Activated CD4-positive, CD25-positive, alpha-beta regulatory T cell treated with anti-CD3 and anti-CD28 coated beads, Interleukin-2, amount 50 U/mL, for 24 hours (primary cell): ENCODE data around the gene KRTAP12-2.
"Not testable (repeated sequence)": the region's sequence is repeated elsewhere in the genome, so short reads cannot be mapped to it uniquely, and the experiment has no call there.

Source experiments
- ATAC-seq, 2 donors: fragments of 150-1000 bp; cut with Tn5 transposase; one replicate each; pipeline ENCODE4 v1.10.0; 2021; ENCODE audit warnings: mild to moderate bottlenecking in 1 of 2, moderate library complexity in 1 of 2

The KRTAP12-2 gene

DNA sequence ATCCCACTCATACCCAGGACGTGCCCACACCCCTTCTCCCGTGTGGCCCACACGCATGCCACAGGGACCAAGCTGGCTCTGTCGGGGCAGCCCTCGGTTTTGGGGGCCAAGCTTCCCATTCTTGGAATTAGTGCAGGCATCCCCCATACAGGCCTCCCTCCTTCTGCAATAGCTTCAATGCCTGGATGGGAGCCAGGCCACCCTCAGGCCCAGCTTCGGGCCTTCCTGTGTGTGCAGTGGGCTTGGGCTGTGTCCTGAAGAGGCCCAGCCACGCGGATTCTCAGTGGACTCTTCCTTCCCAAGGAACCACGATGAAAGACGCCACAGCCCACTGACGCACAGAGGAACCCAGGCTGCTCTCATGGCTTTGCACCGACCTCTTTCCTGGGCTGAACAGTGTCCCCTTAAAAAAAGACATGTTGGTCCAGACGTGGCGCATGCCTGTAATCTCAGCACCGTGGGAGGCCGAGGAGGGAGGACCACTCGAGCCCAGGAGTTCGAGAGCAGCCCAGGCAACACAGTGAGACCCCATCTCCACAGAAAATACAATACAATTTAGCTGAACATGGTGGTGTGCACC lies 17.1 kb downstream of the KRTAP12-2 start:
- no peak for ATAC-seq

DNA sequence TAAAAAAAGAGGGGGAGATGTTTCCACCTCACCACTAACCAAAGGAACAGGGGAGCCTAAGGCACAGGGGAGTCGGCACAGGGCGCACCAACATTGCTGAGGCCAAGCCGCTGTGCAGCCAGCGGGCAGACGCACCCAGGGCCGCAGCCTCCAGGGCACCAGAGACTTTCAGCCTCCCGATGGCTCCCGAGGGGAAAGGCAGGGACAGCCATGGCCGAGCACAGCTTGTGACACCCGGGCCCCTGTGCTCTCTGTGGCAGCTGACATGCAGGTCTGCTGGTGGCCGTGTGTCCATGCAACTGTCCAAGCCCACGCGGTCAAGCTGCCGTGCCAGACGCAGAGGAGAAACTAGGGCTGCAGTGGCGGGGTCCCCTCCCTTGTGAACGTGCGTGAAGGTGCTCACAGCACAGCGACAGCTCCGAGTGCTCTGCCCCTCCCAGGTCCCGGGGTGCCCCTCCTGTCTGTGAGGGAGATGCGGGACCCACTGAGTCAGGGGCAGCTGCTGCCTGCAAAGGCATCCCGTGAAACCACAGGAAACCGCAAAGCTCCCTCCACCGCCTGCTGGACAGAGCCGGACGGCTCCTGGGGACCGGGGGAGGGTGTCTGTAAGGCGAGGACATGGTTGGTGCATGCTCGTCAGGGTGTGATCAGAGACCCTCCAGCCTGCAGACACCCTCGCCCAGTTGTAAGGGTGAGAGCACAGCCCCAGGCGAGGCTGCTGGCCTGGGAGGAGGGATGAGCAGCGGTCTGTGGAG lies 18.0 kb downstream of the KRTAP12-2 start:
- no peak for ATAC-seq

GRCh38 chr21:44647222-44647552 lies 19.5 kb downstream of the KRTAP12-2 start:
- no peak for ATAC-seq

GRCh38 chr21:44646366-44647221 lies 20.1 kb downstream of the KRTAP12-2 start, which contains the start of gene KRTAP10-11:
Gene KRTAP10-11, plus strand, starts transcription at chr21:44646414. Its CDS starts 45 bp downstream, at chr21:44646459.
- not testable (repeated sequence) for ATAC-seq

GRCh38 chr21:44644878-44645277 lies 21.8 kb downstream of the KRTAP12-2 start:
- no peak for ATAC-seq

GRCh38 chr21:44643741-44644310 lies 22.9 kb downstream of the KRTAP12-2 start:
- ATAC-seq, result no peak

DNA sequence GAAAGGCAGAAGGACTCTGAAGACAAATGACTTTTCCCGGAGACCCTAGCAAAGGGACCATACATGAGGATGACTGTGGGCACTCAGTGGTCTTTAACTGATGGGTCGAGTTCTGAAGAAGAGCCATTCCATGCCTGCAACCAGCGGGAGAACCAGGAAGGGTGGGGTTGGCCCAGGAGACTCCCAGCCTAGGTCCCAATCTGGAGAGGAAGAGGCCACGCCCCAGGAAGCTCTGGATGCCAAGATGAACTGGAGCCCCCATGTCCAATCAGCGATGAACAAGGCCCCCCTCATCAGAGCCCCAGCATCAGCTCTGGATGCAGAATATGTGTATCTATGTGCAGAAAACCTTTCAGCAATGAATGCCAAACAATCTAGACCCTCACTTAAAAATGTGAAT lies 26.0 kb downstream of the KRTAP12-2 start:
- ATAC-seq, result no peak

DNA sequence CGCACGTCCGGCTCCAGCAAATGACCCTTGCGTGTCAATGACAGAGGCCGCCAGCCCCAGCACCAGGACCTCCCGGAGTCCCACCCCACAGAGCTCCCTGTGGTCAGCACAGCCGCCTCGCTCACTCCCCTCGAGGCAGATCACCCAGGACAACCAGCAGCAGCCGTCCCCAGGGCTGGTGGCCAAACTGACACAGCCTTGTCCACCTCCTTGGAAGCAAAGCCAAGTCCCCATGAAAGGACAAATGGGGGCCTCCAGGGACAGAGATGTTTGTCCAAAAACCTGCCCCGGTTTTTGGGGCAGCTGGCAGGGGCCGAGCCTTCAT lies 27.4 kb downstream of the KRTAP12-2 start:
- no peak for ATAC-seq

DNA sequence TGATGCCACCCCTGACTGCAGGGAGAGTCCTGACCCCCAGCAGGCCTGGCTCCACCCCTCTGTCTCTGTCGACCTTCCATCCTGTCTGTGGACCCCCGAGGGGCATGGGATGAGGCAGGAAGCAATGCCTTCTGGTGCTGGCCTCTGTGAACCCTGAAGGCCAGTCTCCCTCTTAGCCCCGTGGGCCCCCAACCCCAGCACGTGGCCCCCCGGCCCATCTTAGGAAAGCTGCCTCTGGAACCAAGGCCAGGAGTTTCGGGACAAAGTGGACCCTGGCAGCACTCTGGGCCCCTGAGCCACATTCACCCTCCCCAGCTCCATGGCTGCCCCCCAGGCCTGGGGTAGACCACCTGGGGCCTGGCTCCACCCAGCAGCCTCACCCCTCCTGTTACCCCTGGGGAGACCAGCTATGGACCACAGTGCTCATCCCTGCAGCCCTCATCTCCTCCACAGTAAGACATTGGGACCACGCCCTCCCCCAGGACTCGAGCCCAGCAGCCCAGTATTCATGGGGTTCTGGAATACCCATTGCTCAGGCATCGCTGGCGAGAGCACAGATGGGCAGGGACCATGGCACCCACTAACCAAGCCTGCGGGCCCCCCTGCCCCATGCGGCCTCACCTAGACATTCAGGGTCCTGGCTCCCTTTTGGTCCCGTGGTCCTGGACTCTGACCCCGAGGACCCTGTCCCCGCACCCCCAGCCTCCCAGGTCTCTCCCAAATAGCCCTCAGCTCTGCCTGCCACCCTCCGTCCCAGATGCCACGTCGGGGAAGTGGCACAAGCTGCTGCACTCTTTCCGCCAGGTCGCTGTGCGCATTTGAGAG lies 28.0 kb downstream of the KRTAP12-2 start:
- ATAC-seq, result not testable (repeated sequence)

- not testable (repeated sequence) for ATAC-seq
Observed at GRCh38 chr21:44637851-44638348, 28.8 kb downstream of the KRTAP12-2 start.

- no peak for ATAC-seq
Observed at GRCh38 chr21:44637018-44637850, 29.5 kb downstream of the KRTAP12-2 start, which contains the start of gene KRTAP10-10. Gene KRTAP10-10, plus strand, starts transcription at chr21:44637356. Its CDS starts 62 bp downstream, at chr21:44637418.

DNA sequence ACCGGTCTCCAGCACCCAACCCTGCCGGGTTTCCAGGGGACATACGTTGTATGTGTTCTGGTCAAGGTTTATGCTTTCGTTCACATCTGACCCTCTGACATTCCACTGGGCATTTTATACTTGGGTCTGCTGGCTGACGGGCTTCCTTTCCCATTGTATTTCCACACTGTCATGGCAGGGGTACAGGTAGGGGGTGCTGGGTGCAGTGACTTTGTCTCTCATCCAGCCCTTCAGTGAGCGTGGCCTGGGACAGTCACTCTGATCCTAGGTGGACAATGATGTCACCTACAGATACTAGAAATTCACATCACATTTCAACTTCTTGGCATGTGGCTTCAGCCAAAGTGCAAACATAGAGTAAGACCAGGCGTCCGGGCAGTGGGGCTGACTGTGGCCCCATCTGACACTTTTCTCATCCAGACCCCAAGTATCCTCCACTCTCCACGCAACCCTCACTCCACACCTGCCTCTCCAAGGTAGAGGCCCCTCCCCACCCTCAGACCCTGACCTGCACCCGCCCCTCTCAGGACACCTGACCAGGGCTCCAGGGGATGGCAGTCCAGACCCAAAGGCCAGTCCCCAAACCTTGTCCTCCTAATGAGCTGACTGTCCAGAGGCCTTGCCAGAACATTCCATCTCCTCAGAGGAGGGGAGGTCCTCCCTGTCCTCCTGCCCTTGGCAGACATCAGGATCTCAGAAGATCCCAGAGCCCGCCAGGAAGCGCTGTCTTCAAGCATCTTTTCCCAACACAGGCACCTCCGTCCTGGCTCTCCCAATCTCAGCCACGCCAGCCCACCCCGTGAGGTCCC lies 30.3 kb downstream of the KRTAP12-2 start:
- no peak for ATAC-seq

GRCh38 chr21:44632067-44632466 lies 34.7 kb downstream of the KRTAP12-2 start:
- ATAC-seq, result no peak

DNA sequence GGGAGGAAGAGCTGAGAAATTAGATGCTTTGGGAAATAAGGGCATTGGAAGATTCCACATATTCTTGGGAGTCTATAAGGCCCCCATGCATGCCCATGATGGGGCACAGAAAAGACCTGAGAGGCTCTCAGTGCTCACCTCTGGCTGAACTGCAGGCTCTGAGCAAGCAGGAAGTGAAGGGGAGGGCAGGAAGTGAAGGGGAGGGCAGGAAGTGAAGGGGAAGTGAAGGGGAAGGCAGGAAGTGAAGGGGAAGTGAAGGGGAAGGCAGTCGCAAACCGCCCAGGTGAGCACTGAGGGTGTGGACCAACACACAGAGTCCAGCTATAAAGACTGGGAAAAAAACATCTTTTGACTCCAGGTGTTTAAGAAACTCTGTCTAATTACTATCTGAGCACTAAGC lies 36.3 kb downstream of the KRTAP12-2 start:
- no peak for ATAC-seq

DNA sequence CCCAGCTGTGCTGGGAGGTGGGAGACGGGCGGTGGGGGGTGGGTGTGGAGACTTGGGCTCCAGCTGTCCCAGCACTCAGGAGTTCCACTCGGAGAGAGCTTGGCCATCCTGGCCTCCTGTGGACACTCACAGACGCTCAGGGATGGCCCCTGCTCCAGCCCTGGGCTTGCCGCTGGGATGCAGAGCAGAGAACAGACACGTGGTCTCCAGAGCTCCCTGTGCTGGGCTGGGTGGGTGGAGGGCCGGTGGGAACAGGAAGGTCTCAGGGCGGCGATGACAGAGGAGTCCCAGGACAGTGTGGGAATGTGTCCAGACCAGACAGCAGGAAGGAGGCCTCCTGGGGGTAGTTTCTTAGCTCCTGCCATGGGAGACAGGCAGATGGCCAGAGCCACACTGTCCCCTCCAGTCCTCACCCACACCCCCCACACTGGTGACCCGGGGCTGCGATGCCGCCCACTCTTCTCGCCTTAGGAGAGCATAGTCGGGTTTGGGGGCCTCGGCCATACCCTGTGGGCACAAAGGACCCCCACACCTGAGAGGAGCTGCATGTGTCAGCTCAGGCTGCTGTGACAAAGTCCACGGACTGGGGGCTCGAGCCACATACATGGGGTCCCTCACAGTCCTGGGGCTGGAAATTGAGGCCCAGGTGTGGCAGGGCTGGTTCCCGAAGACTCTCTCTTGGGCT lies 37.9 kb downstream of the KRTAP12-2 start:
- no peak for ATAC-seq

DNA sequence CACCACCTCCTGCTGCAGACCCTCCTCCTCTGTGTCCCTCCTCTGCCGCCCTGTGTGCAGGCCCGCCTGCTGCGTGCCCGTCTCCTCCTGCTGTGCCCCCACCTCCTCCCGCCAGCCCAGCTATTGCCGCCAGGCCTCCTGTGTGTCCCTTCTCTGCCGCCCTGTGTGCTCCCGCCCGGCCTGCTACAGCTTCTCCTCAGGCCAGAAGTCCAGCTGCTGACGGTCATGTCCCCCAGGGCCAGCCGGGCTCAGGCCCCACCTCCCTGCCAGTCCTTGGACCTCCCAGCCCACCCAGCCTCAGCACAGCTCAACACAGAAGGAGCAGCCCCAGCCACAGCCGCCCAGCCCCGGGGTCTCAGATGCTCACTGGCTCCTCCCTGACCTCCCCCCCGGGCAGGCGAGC lies 38.9 kb downstream of the KRTAP12-2 start:
- not testable (repeated sequence) for ATAC-seq

DNA sequence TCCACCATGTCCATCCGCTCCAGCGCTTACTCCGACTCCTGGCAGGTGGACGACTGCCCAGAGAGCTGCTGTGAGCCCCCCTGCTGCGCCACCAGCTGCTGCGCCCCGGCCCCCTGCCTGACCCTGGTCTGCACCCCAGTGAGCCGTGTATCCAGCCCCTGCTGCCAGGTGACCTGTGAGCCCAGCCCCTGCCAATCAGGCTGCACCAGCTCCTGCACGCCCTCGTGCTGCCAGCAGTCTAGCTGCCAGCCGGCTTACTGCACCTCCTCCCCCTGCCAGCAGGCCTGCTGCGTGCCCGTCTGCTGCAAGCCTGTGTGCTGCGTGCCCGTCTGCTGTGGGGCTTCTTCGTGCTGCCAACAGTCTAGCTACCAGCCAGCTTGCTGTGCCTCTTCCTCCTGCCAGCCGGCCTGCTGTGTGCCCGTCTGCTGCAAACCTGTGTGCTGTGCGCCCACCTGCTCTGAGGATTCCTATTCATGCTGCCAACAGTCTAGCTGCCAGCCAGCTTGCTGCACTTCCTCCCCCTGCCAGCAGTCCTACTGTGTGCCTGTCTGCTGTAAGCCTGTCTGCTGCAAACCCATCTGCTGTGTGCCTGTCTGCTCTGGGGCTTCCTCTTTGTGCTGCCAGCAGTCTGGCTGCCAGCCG lies 39.4 kb downstream of the KRTAP12-2 start:
- ATAC-seq, result not testable (repeated sequence)

DNA sequence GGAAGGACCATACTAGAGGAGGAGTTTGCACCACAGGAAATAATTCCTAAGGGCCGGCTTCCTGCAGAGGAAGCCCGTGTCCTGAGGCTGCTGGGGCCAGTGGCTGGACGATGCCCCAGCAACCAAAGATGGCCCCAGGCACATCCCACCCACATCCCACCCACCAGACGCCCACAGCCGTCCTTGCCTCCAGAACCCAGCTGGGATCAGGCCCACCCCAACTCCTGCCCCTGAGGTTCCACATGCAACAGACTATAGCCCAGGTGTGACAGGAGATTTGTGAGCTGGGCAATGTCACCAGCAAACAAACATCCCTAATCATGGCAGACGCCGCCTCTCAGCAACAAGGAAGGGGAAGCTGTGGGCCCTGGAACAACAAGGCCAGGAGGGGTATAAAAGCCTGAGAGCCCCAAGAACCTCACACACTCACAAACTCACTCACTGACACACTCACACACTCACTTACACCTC lies 40.0 kb downstream of the KRTAP12-2 start, which contains the start of gene KRTAP10-9:
TSS of gene KRTAP10-9 (plus strand) at position 421 of the 471 bp plus-strand sequence. CDS start 79 bp downstream, outside the sequence.
- ATAC-seq, result no peak

- no peak for ATAC-seq
Observed at GRCh38 chr21:44626262-44626661, 40.5 kb downstream of the KRTAP12-2 start.
